Measurements from ENCODE around the gene TGFBRAP1.

- TF ChIP-seq EZH2 (IDR thresholded peaks at IDR 0.05; ENCODE audit: borderline replicate concordance, low read depth, low read length, poor library complexity, severe bottlenecking) (no peak), CTCF (conservative IDR thresholded peaks at IDR 0.05; ENCODE audit: low read depth, low read length) (no peak)
Measured at GRCh38 chr2:105252271-105252670, 77.3 kb downstream of the TGFBRAP1 start.
